Measurements from ENCODE around the gene ANXA6. TPM values are rescaled to one million over a fixed set of nuclear protein-coding genes. Genes with fewer than 3 reads are reported as not detected.
"Not testable (repeated sequence)": the region's sequence is repeated elsewhere in the genome, so short reads cannot be mapped to it uniquely, and the experiment has no call there.

ANXA6 gene
- total and polyA plus RNA-seq, 2 donors (not counting 1 experiment from before 2014, with no cell fraction given), result 136 to 300 TPM

DNA sequence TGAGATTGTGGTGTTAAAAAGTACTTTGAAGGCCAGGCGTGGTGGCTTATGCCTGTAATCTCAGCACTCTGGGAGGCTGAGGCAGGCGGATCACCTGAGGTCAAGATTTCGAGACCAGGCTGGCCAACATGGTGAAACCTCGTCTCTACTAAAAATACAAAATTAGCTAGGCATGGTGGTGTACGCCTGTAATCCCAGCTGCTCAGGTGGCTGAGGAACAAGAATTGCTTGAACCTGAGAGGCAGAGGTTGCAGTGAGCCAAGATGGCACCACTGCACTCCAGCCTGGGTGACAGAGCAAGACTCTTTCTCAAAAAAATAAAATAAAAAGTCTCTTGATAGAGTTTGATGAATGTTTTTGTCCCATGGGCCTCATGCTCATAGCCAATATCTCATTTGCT, 18.7 kb upstream of the ANXA6 start:
- H3K9me3 ChIP-seq (ENCODE audit: control extremely low read depth in 1 of 3, control insufficient read depth in 2 of 3, insufficient read depth in 1 of 3, low read length in 2 of 3); H3K4me2 ChIP-seq (replicated peaks; ENCODE audit: low read depth, low read length, poor library complexity, severe bottlenecking); H3K4me3 Mint-ChIP-seq; H3K27ac Mint-ChIP-seq; H4K20me1 ChIP-seq (ENCODE audit: control insufficient read depth, insufficient read depth, low read length, poor library complexity, severe bottlenecking); H3K27ac ChIP-seq (ENCODE audit: low read length in 2 of 2); ATAC-seq (ENCODE audit: low read depth); H3K27me3 ChIP-seq (replicated peaks in 1 of 4; ENCODE audit: control extremely low read depth in 1 of 4, control insufficient read depth in 3 of 4, insufficient read depth in 4 of 4, low read length in 3 of 4); H3K27me3 Mint-ChIP-seq; H3K79me2 ChIP-seq (ENCODE audit: control insufficient read depth, insufficient read depth, low read length); DNase-seq; H2AFZ ChIP-seq (ENCODE audit: insufficient read depth, low read depth, low read length, poor library complexity, severe bottlenecking); H3K9ac ChIP-seq (ENCODE audit: low read length); H3K4me3 ChIP-seq (ENCODE audit: control extremely low read depth in 1 of 5, extremely low read depth in 1 of 5, insufficient read depth in 1 of 5, low read depth in 2 of 5, low read length in 4 of 5); H3K9me3 Mint-ChIP-seq (ENCODE audit: insufficient read depth); POLR2A ChIA-PET: not testable (repeated sequence)
- Histone ChIP-seq H3K36me3 (replicated peaks in 1 of 2; ENCODE audit: control extremely low read depth in 1 of 2, control insufficient read depth in 1 of 2, extremely low read depth in 1 of 2, insufficient read depth in 2 of 2, low read length in 1 of 2) (peaks cover 0 to 19% of the 10 kb centered on the region in 2 experiments), H3K4me1 (ENCODE audit: control insufficient read depth in 2 of 2, insufficient read depth in 2 of 2, low read length in 2 of 2) (peaks cover 31 to 36% of the 10 kb centered on the region in 2 donors)
- 100% methylated on average over 4 of the region's 5 CpGs for WGBS (ENCODE audit: insufficient coverage)
- CTCF ChIA-PET, result interaction anchor here (0.9 to 2.6 kb wide), 7 partner anchors 8 to 125 kb away, joined by 3 to 11 read pairs (median 4); no protein-coding TSS in a partner anchor
- intact Hi-C loops (cut with micrococcal nuclease), result loop anchor here (5.0 kb wide), 1 partner anchor 321 kb away; no protein-coding TSS in a partner anchor
- peaks cover 51% of the 10 kb centered on the region for H3K4me1 Mint-ChIP-seq

DNA sequence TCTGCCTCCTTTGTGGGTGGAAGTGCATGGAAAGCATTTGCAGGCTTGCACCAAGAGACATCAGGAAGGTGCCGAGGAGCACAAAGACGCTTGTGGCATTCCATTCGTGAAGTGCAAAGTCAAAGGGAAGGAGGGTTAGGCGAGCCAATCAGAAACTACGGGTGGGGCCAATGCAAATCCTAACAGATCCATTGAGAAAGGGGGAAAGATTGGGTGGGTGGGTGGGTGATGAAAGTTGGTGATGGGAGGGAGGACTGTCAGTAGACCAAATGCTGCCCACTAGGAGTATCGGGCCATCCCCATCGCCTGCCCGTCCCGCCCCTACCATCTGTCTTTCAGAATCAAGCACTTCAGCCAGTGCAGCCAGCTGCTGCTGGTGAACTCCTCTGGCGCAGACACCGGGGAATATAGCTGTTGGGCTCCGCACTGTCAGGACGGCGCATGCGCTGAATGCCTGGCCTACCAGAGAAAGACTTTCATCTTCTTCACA, 17.1 kb upstream of the ANXA6 start:
- no peak overlapping the region for H3K4me3 ChIP-seq (ENCODE audit: control extremely low read depth in 1 of 5, extremely low read depth in 1 of 5, insufficient read depth in 1 of 5, low read depth in 2 of 5, low read length in 4 of 5)
- intact Hi-C loops (cut with micrococcal nuclease), result loop anchor here (5.0 kb wide), 1 partner anchor 323 kb away; no protein-coding TSS in a partner anchor

More for the DNA sequence above, 17.1 kb upstream of the ANXA6 start:
- H3K4me1 ChIP-seq (ENCODE audit: control insufficient read depth in 2 of 2, insufficient read depth in 2 of 2, low read length in 2 of 2), result peaks cover 43 to 44% of the 10 kb centered on the region in 2 donors
- no peak overlapping the region for H3K27ac ChIP-seq (ENCODE audit: low read length in 2 of 2)
- WGBS (ENCODE audit: insufficient coverage), result 95% methylated on average over 14 of the region's 15 CpGs
- TF ChIP-seq EZH2 (IDR thresholded peaks at IDR 0.05; ENCODE audit: borderline replicate concordance, insufficient read depth, low read depth, low read length, poor library complexity, severe bottlenecking), result no peak
- TF ChIP-seq, protein P1, sequence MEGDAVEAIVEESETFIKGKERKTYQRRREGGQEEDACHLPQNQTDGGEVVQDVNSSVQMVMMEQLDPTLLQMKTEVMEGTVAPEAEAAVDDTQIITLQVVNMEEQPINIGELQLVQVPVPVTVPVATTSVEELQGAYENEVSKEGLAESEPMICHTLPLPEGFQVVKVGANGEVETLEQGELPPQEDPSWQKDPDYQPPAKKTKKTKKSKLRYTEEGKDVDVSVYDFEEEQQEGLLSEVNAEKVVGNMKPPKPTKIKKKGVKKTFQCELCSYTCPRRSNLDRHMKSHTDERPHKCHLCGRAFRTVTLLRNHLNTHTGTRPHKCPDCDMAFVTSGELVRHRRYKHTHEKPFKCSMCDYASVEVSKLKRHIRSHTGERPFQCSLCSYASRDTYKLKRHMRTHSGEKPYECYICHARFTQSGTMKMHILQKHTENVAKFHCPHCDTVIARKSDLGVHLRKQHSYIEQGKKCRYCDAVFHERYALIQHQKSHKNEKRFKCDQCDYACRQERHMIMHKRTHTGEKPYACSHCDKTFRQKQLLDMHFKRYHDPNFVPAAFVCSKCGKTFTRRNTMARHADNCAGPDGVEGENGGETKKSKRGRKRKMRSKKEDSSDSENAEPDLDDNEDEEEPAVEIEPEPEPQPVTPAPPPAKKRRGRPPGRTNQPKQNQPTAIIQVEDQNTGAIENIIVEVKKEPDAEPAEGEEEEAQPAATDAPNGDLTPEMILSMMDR (IDR thresholded peaks at IDR 0.05), result no peak
- peaks cover 0 to 6% of the 10 kb centered on the region in 2 experiments for H3K36me3 ChIP-seq (replicated peaks in 1 of 2; ENCODE audit: control extremely low read depth in 1 of 2, control insufficient read depth in 1 of 2, extremely low read depth in 1 of 2, insufficient read depth in 2 of 2, low read length in 1 of 2)
- POLR2A ChIA-PET, result no interaction called here
- Mint-ChIP-seq H3K9me3 (ENCODE audit: insufficient read depth) (no peaks in the 10 kb centered on the region), H3K4me1 (peaks cover 58% of the 10 kb centered on the region), H3K27me3 (no peaks in the 10 kb centered on the region), H3K27ac (peak overlapping the region; percentile 53), H3K4me3 (no peak overlapping the region)
- no peaks in the 10 kb centered on the region for H3K27me3 ChIP-seq (replicated peaks in 1 of 4; ENCODE audit: control extremely low read depth in 1 of 4, control insufficient read depth in 3 of 4, insufficient read depth in 4 of 4, low read length in 3 of 4)
- H3K9me3 ChIP-seq (ENCODE audit: control extremely low read depth in 1 of 3, control insufficient read depth in 2 of 3, insufficient read depth in 1 of 3, low read length in 2 of 3), result no peaks in the 10 kb centered on the region
- ATAC-seq (ENCODE audit: low read depth) (no peak), DNase-seq (no peak)
- CTCF ChIA-PET, result no interaction called here
- no peak overlapping the region for H3K4me2 ChIP-seq (replicated peaks; ENCODE audit: low read depth, low read length, poor library complexity, severe bottlenecking)
- H4K20me1 ChIP-seq (ENCODE audit: control insufficient read depth, insufficient read depth, low read length, poor library complexity, severe bottlenecking), result no peaks in the 10 kb centered on the region
- no peaks in the 10 kb centered on the region for H3K79me2 ChIP-seq (ENCODE audit: control insufficient read depth, insufficient read depth, low read length)
- H2AFZ ChIP-seq (ENCODE audit: insufficient read depth, low read depth, low read length, poor library complexity, severe bottlenecking), result no peak overlapping the region
- H3K9ac ChIP-seq (ENCODE audit: low read length), result no peak overlapping the region

Measured in B cell (primary cell).